ENCODE measurements around the gene OR51A2. TPM values are rescaled to one million over a fixed set of nuclear protein-coding genes. Genes with fewer than 3 reads are reported as not detected.

Gene OR51A2
- total and polyA plus RNA-seq, 7 experiments from 2014 or later, result not detected

Other genes with a start within 250 kb of the OR51A2 start
- gene OR51F1, start 185.8 kb downstream of the OR51A2 start, total RNA-seq, result not detected
- gene OR51F1, start 185.8 kb downstream of the OR51A2 start, polyA plus RNA-seq, result not detected
- gene OR52R1, start 151.3 kb downstream of the OR51A2 start, total RNA-seq, result not detected
- gene OR52R1, start 151.3 kb downstream of the OR51A2 start, polyA plus RNA-seq, result not detected
- not detected for gene OR51F2, start 134.4 kb downstream of the OR51A2 start, total RNA-seq
- gene OR51F2, start 134.4 kb downstream of the OR51A2 start, polyA plus RNA-seq, result not detected
- gene OR51S1, start 106.5 kb downstream of the OR51A2 start, total RNA-seq, result not detected
- gene OR51S1, start 106.5 kb downstream of the OR51A2 start, polyA plus RNA-seq, result not detected
- gene OR51T1, start 73.8 kb downstream of the OR51A2 start, total RNA-seq, result not detected
- not detected for gene OR51T1, start 73.8 kb downstream of the OR51A2 start, polyA plus RNA-seq
- not detected for gene OR51A7, start 51.9 kb downstream of the OR51A2 start, total RNA-seq
- not detected for gene OR51A7, start 51.9 kb downstream of the OR51A2 start, polyA plus RNA-seq
- gene OR51G2, start 36.4 kb downstream of the OR51A2 start, total RNA-seq, result not detected
- gene OR51G2, start 36.4 kb downstream of the OR51A2 start, polyA plus RNA-seq, result not detected
- not detected for gene OR51G1, start 31.4 kb downstream of the OR51A2 start, total RNA-seq
- gene OR51G1, start 31.4 kb downstream of the OR51A2 start, polyA plus RNA-seq, result not detected
- not detected for gene OR51A4, start 8.1 kb downstream of the OR51A2 start, total RNA-seq
- gene OR51A4, start 8.1 kb downstream of the OR51A2 start, polyA plus RNA-seq, result not detected
- not detected for gene OR51L1, start 39.1 kb upstream of the OR51A2 start, total RNA-seq
- not detected for gene OR51L1, start 39.1 kb upstream of the OR51A2 start, polyA plus RNA-seq
- not detected for gene OR52J3, start 90.8 kb upstream of the OR51A2 start, total RNA-seq
- not detected for gene OR52J3, start 90.8 kb upstream of the OR51A2 start, polyA plus RNA-seq
- gene OR52E2, start 103.9 kb upstream of the OR51A2 start, total RNA-seq, result not detected
- not detected for gene OR52E2, start 103.9 kb upstream of the OR51A2 start, polyA plus RNA-seq
- not detected for gene OR52E1, start 113.9 kb upstream of the OR51A2 start, total RNA-seq
- not detected for gene OR52E1, start 113.9 kb upstream of the OR51A2 start, polyA plus RNA-seq
- not detected for gene OR52A5, start 182.6 kb upstream of the OR51A2 start, total RNA-seq
- not detected for gene OR52A5, start 182.6 kb upstream of the OR51A2 start, polyA plus RNA-seq
- gene OR52A1, start 199.0 kb upstream of the OR51A2 start, total RNA-seq, result not detected
- not detected for gene OR52A1, start 199.0 kb upstream of the OR51A2 start, polyA plus RNA-seq
- gene OR51V1, start 245.0 kb upstream of the OR51A2 start, total RNA-seq, result not detected
- gene OR51V1, start 245.0 kb upstream of the OR51A2 start, polyA plus RNA-seq, result not detected